Naive B cell (primary cell): Measurements from ENCODE around the gene SIX5. TPM values are rescaled to one million over a fixed set of nuclear protein-coding genes. Genes with fewer than 3 reads are reported as not detected.

Experiments
- ATAC-seq, 2 donors: fragments of 150-1000 bp; cut with Tn5 transposase; 2 replicates each; pipeline ENCODE4 v1.10.0; 2021; ENCODE audit warnings: low read depth in 2 of 2, mild to moderate bottlenecking in 2 of 2, moderate library complexity in 2 of 2
- DNase-seq: peaks from one replicate; pipeline ENCODE4 v3.0.0; 2022
- H3K27ac Mint-ChIP-seq, 6 donors: one replicate each; pipeline ENCODE4 v1.8.0; 2020 to 2022; ENCODE audit warnings: mild to moderate bottlenecking in 6 of 6, mixed read lengths in 6 of 6, moderate library complexity in 5 of 6, inconsistent platforms in 2 of 6
- H3K27me3 Mint-ChIP-seq, 3 donors: one replicate each; pipeline ENCODE4 v1.8.0; 2021 to 2022; ENCODE audit warnings: mixed read lengths in 3 of 3, mild to moderate bottlenecking in 1 of 3
- H3K36me3 Mint-ChIP-seq, 2 donors: one replicate each; pipeline ENCODE4 v1.8.0; 2020 to 2022; ENCODE audit warnings: mixed read lengths in 2 of 2, inconsistent platforms in 1 of 2, mild to moderate bottlenecking in 1 of 2
- H3K4me1 Mint-ChIP-seq, 3 donors: one replicate each; pipeline ENCODE4 v1.8.0; 2020 to 2022; ENCODE audit warnings: mixed read lengths in 3 of 3, inconsistent platforms in 1 of 3, mild to moderate bottlenecking in 1 of 3, moderate library complexity in 1 of 3
- H3K4me3 Mint-ChIP-seq, 8 donors: one replicate each; pipeline ENCODE4 v1.8.0; 2020 to 2022; ENCODE audit warnings: mild to moderate bottlenecking in 8 of 8, mixed read lengths in 8 of 8, moderate library complexity in 8 of 8, inconsistent platforms in 2 of 8
- H3K9me3 Mint-ChIP-seq, 7 donors: one replicate each; pipeline ENCODE4 v1.8.0; 2020 to 2022; ENCODE audit warnings: mixed read lengths in 7 of 7, mild to moderate bottlenecking in 5 of 7, inconsistent platforms in 2 of 7, moderate library complexity in 1 of 7
- polyA plus RNA-seq, 6 donors: library from polyadenylated mRNA; unstranded; fragments of 300-500 nt; fragmentation: Illumina TruSeq; gene quantifications; one replicate each; pipeline ENCODE4 v1.2.3, GENCODE V29; 2021; ENCODE audit warnings: low read depth in 6 of 6

Gene SIX5
- polyA plus RNA-seq, 6 donors from 2014 or later: 0.18 TPM; not detected in 5

- no peaks in the 10 kb centered on the region for H3K27me3 Mint-ChIP-seq
- peaks cover 34 to 50% (median 47%) of the 10 kb centered on the region in 3 donors for H3K4me1 Mint-ChIP-seq
- peaks cover 10 to 24% of the 10 kb centered on the region in 2 donors for H3K36me3 Mint-ChIP-seq
- H3K27ac Mint-ChIP-seq: no peak overlapping the region
- DNase-seq: no peak
- H3K4me3 Mint-ChIP-seq: peak overlapping the region in 3 of 8 donors; percentile 26 to 54 (median 33)
- no peaks in the 10 kb centered on the region for H3K9me3 Mint-ChIP-seq
- no peak for ATAC-seq
These were observed 20.2 kb upstream of the SIX5 start for GRCh38 chr19:45789035-45789786.

- ATAC-seq: no peak
- Mint-ChIP-seq H3K27me3 (no peaks in the 10 kb centered on the region), H3K36me3 (peaks cover 10 to 24% of the 10 kb centered on the region in 2 donors), H3K4me3 (peak overlapping the region in 1 of 8 donors; percentile 21), H3K27ac (peak overlapping the region in 2 of 6 donors; percentile 20 to 29), H3K9me3 (no peaks in the 10 kb centered on the region), H3K4me1 (peaks cover 14 to 32% (median 27%) of the 10 kb centered on the region in 3 donors)
- no peak for DNase-seq
These were observed 17.5 kb upstream of the SIX5 start for GRCh38 chr19:45786533-45786894.

- H3K27me3 Mint-ChIP-seq: no peaks in the 10 kb centered on the region
- peaks cover 10 to 24% of the 10 kb centered on the region in 2 donors for H3K36me3 Mint-ChIP-seq
These were observed 16.9 kb upstream of the SIX5 start for GRCh38 chr19:45785781-45786532.

GRCh38 chr19:45785097-45785496 is 16.0 kb upstream of the SIX5 start:
- ATAC-seq (no peak), DNase-seq (no peak)
- H3K4me3 Mint-ChIP-seq: no peak overlapping the region
- H3K27ac Mint-ChIP-seq: no peak overlapping the region
- H3K36me3 Mint-ChIP-seq: peaks cover 10 to 24% of the 10 kb centered on the region in 2 donors
- H3K27me3 Mint-ChIP-seq: peaks cover 0 to 4% (median 0%) of the 10 kb centered on the region in 3 donors
- peaks cover 12 to 29% (median 25%) of the 10 kb centered on the region in 3 donors for H3K4me1 Mint-ChIP-seq
- no peaks in the 10 kb centered on the region for H3K9me3 Mint-ChIP-seq

More at GRCh38 chr19:45785781-45786532, 16.9 kb upstream of the SIX5 start:
- no peaks in the 10 kb centered on the region for H3K9me3 Mint-ChIP-seq
- peak overlapping the region in 1 of 8 donors; percentile 21 for H3K4me3 Mint-ChIP-seq
- DNase-seq (no peak), ATAC-seq (no peak)
- H3K4me1 Mint-ChIP-seq: peaks cover 11 to 28% (median 24%) of the 10 kb centered on the region in 3 donors
- no peak overlapping the region for H3K27ac Mint-ChIP-seq

- Mint-ChIP-seq H3K4me3 (no peak overlapping the region), H3K9me3 (no peaks in the 10 kb centered on the region), H3K27ac (peak overlapping the region in 1 of 6 donors; percentile 21), H3K27me3 (peaks cover 0 to 9% (median 8%) of the 10 kb centered on the region in 3 donors), H3K4me1 (peaks cover 22 to 36% (median 35%) of the 10 kb centered on the region in 3 donors), H3K36me3 (peaks cover 6 to 26% of the 10 kb centered on the region in 2 donors)
- ATAC-seq (no peak), DNase-seq (no peak)
These were observed 15.0 kb upstream of the SIX5 start for GRCh38 chr19:45784096-45784495.

GRCh38 chr19:45782820-45783785 is 14.1 kb upstream of the SIX5 start:
- peaks cover 0 to 13% (median 12%) of the 10 kb centered on the region in 3 donors for H3K27me3 Mint-ChIP-seq
- peaks cover 23 to 39% (median 35%) of the 10 kb centered on the region in 3 donors for H3K4me1 Mint-ChIP-seq
- no peak for DNase-seq
- no peaks in the 10 kb centered on the region for H3K9me3 Mint-ChIP-seq
- H3K36me3 Mint-ChIP-seq: peaks cover 0 to 20% of the 10 kb centered on the region in 2 donors
- ATAC-seq: no peak
- H3K27ac Mint-ChIP-seq: peak overlapping the region in 1 of 6 donors; percentile 56
- no peak overlapping the region for H3K4me3 Mint-ChIP-seq

- H3K4me1 Mint-ChIP-seq: peaks cover 23 to 31% (median 30%) of the 10 kb centered on the region in 3 donors
- DNase-seq: no peak
- peaks cover 0 to 14% of the 10 kb centered on the region in 2 donors for H3K36me3 Mint-ChIP-seq
- peaks cover 0 to 13% (median 12%) of the 10 kb centered on the region in 3 donors for H3K27me3 Mint-ChIP-seq
- no peak for ATAC-seq
- H3K4me3 Mint-ChIP-seq: no peak within 1 kb of the TSS
- H3K9me3 Mint-ChIP-seq: no peaks in the 10 kb centered on the region
- H3K27ac Mint-ChIP-seq: peak within 1 kb of the TSS in 1 of 6 donors; percentile 66
These were observed 13.2 kb upstream of the SIX5 start, which contains the start of gene DMPK for GRCh38 chr19:45782162-45782691. Gene DMPK, minus strand, starts transcription at chr19:45782490. Its CDS starts 138 bp downstream, at chr19:45782352.

GRCh38 chr19:45781214-45782161 is 12.4 kb upstream of the SIX5 start:
- Mint-ChIP-seq H3K36me3 (peaks cover 0 to 13% of the 10 kb centered on the region in 2 donors), H3K4me3 (no peak overlapping the region), H3K9me3 (no peaks in the 10 kb centered on the region), H3K4me1 (peaks cover 23 to 31% (median 30%) of the 10 kb centered on the region in 3 donors), H3K27ac (peak overlapping the region in 1 of 6 donors; percentile 66), H3K27me3 (peaks cover 0 to 13% (median 12%) of the 10 kb centered on the region in 3 donors)
- ATAC-seq (no peak), DNase-seq (no peak)

GRCh38 chr19:45780448-45781213 is 11.6 kb upstream of the SIX5 start:
- peaks cover 0 to 8% of the 10 kb centered on the region in 2 donors for H3K36me3 Mint-ChIP-seq
- H3K4me1 Mint-ChIP-seq: peaks cover 23 to 31% (median 30%) of the 10 kb centered on the region in 3 donors
- H3K27me3 Mint-ChIP-seq: peaks cover 0 to 13% (median 12%) of the 10 kb centered on the region in 3 donors
- H3K9me3 Mint-ChIP-seq: no peaks in the 10 kb centered on the region
- H3K4me3 Mint-ChIP-seq: peak overlapping the region in 1 of 8 donors; percentile 60
- H3K27ac Mint-ChIP-seq: peak overlapping the region in 1 of 6 donors; percentile 74
- DNase-seq (no peak), ATAC-seq (no peak)

GRCh38 chr19:45780146-45780447 is 11.0 kb upstream of the SIX5 start:
- ATAC-seq: peak in 1 of 2 donors; percentile 1
- Mint-ChIP-seq H3K36me3 (peaks cover 0 to 8% of the 10 kb centered on the region in 2 donors), H3K4me1 (peaks cover 23 to 31% (median 30%) of the 10 kb centered on the region in 3 donors), H3K27me3 (peaks cover 0 to 13% (median 12%) of the 10 kb centered on the region in 3 donors), H3K4me3 (peak overlapping the region in 2 of 8 donors; percentile 86 to 89), H3K9me3 (no peaks in the 10 kb centered on the region), H3K27ac (peak overlapping the region in 1 of 6 donors; percentile 66)
- DNase-seq: no peak
